Measurements from ENCODE around the gene CHMP6.

Gene CHMP6

DNA sequence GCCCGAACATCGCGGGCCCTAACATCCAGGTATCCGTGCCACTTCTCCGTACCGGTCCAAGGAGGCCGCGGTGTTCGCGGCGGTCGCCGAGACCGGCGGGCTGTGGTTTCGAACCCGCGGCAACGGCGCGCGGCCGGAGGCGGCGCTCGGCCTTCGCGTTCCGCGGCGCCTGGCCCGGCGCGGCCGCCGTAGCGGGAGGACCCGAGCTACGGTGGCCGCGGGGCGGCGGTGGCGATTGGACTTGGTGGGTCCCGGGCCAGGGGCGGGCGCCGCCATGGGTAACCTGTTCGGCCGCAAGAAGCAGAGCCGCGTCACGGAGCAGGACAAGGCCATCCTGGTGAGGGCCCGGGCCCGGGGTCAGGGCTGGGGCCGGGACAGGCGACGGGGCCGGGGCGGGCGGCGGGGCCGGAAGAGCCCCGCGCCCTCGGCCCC is at the start of gene CHMP6:
CHMP6 (plus strand) TSS at position 197 of the 432 bp plus-strand sequence; CDS start at position 275, 78 bp downstream.
- peak; percentile 84 to 89 for DNase-seq (ENCODE audit: low read depth in 1 of 2, low spot score in 1 of 2)
- no peak for TF ChIP-seq JUND (IDR thresholded peaks at IDR 0.05; ENCODE audit: low read depth)
- in situ Hi-C loops (cut with HindIII; ENCODE audit: low pct_unique_long_range_greater_than_20kb, low sequenced_read_pairs): no loop called here

GRCh38 chr17:80942423-80943345 is 49.0 kb upstream of the CHMP6 start:
- in situ Hi-C loops (cut with HindIII; ENCODE audit: low pct_unique_long_range_greater_than_20kb, low sequenced_read_pairs): no loop called here
- DNase-seq (ENCODE audit: low read depth in 1 of 2, low spot score in 1 of 2): no peak
- no peak for TF ChIP-seq JUND (IDR thresholded peaks at IDR 0.05; ENCODE audit: low read depth)

DNA sequence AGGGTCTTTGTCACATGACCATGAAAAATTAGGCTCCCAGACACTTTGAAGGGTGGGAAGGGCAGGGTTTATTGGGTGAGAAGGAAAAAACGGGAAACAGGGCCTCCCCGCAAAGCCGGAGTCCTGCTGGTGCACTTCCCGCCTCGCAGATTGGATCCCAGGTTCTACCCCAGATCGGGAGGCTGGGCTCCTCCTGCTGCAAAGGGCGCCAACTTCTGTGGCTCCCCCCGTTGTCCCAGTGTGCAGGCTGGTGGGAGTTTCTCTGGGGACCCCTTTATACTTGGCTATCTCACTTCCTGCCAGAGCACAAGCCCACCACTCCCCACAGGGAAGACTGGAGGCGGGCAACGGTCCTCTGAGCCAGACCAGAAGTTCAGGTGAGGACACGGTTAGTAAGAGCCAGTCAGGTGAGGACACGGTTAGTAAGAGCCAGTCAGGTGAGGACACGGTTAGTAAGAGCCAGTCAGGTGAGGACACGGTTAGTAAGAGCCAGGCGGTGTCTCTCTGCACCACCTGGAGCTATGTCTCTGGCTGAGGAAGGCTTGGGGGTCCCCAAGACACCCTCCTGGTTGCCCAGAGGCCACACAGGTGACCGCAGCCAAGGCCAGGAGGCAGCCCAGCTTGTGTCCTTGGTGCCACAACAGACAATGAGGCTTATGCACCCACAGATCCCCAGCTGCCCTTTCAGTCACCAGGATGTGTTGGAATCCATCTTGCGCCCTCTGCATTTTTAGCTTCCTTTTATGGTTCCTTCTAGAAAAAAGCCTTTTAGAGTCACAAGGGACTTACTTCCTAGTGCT is 48.1 kb upstream of the CHMP6 start:
- in situ Hi-C loops (cut with HindIII; ENCODE audit: low pct_unique_long_range_greater_than_20kb, low sequenced_read_pairs): no loop called here
- no peak for TF ChIP-seq JUND (IDR thresholded peaks at IDR 0.05; ENCODE audit: low read depth)
- no peak for DNase-seq (ENCODE audit: low read depth in 1 of 2, low spot score in 1 of 2)

- TF ChIP-seq JUND (IDR thresholded peaks at IDR 0.05; ENCODE audit: low read depth): no peak
- DNase-seq (ENCODE audit: low read depth in 1 of 2, low spot score in 1 of 2): no peak
- in situ Hi-C loops (cut with HindIII; ENCODE audit: low pct_unique_long_range_greater_than_20kb, low sequenced_read_pairs): no loop called here
These were observed 47.3 kb upstream of the CHMP6 start for GRCh38 chr17:80944326-80944725.

GRCh38 chr17:80945736-80946135 is 45.9 kb upstream of the CHMP6 start:
- DNase-seq (ENCODE audit: low read depth in 1 of 2, low spot score in 1 of 2): no peak
- TF ChIP-seq JUND (IDR thresholded peaks at IDR 0.05; ENCODE audit: low read depth): no peak
- in situ Hi-C loops (cut with HindIII; ENCODE audit: low pct_unique_long_range_greater_than_20kb, low sequenced_read_pairs): no loop called here

- DNase-seq (ENCODE audit: low read depth in 1 of 2, low spot score in 1 of 2): no peak
- no peak for TF ChIP-seq JUND (IDR thresholded peaks at IDR 0.05; ENCODE audit: low read depth)
- in situ Hi-C loops (cut with HindIII; ENCODE audit: low pct_unique_long_range_greater_than_20kb, low sequenced_read_pairs): no loop called here
These were observed 45.2 kb upstream of the CHMP6 start for GRCh38 chr17:80946449-80946848.

DNA sequence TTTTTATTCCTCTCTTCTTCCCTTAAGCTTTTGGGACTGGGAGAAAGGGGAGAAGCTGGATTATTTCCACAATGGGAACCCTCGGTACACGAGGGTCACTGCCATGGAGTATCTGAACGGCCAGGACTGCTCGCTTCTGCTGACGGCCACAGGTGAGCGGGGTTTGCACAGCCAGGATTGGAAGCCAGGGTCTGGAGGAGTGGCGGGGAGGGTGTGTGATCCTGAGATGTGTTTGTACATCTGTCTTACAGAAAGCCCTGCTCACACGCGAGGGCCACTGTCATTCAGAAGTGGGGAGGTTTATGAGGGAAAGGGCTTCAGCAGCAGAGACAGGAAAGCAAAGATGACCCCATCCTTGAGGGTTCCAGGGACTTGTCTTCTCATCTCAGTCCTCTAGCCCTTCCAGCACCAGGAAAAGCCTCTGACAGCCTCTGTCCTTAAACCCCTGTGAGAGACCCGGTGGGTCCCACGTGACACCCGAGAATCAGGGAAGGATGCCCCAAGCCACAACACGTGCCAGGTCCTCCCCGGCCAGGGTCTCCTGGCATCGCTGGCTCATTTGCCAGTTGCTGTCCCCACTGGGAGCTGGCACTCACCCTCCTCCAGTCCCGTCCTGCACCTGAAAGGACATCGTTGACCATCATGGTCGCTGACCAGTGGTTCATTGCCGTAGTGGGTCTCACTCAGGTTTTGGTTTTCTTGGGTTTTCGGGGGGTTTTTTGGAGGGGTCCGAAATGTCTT is 44.3 kb upstream of the CHMP6 start:
- in situ Hi-C loops (cut with HindIII; ENCODE audit: low pct_unique_long_range_greater_than_20kb, low sequenced_read_pairs): no loop called here
- DNase-seq (ENCODE audit: low read depth in 1 of 2, low spot score in 1 of 2): no peak
- TF ChIP-seq JUND (IDR thresholded peaks at IDR 0.05; ENCODE audit: low read depth): no peak

DNA sequence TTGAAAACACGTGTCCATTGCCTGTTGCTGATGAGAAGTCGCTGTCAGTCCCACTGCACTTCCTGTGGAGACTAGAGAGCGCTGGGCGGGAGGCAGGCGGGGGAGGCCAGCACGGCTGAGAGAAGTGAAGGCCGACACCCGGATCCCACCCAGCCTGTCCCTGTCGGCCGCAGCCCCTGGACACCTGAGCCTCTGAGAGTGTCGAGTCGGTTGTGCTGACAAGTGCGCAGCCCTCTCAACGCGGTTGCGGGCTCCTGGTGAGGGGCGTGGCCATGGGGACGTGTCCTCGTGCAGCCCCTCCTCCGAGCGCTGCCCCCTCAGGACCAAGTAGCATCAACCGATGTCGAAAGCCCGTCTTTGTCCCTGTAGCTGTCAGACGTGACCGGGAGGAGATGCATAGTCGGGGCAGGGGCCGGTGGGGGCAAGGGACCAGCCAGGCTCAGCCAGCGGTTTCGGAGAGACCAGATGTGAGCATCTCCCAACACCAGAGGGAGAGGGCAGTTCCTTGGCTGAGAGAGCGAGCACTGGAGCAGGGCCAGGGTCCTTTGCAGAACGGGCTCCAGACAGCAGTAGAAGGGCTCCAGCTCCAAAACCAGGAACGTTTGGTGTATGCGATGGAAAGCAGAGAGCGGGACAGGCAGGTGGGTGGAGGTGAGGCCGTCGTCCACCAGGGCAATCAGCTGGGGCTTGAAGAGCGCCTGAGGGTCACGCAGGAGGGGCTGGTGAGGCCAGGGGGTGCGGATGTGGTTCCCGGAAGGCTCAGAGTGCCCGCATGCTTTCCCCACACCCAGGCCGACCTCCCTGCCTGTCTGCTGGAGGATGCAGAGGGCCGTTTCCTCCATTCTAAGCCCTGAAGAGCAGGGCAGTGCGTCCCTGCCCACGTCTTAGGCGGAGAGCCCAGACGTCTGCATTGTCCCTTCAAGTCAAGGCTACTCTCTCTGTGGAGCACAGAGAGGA is 43.3 kb upstream of the CHMP6 start:
- in situ Hi-C loops (cut with HindIII; ENCODE audit: low pct_unique_long_range_greater_than_20kb, low sequenced_read_pairs): no loop called here
- DNase-seq (ENCODE audit: low read depth in 1 of 2, low spot score in 1 of 2): no peak
- TF ChIP-seq JUND (IDR thresholded peaks at IDR 0.05; ENCODE audit: low read depth): no peak

DNA sequence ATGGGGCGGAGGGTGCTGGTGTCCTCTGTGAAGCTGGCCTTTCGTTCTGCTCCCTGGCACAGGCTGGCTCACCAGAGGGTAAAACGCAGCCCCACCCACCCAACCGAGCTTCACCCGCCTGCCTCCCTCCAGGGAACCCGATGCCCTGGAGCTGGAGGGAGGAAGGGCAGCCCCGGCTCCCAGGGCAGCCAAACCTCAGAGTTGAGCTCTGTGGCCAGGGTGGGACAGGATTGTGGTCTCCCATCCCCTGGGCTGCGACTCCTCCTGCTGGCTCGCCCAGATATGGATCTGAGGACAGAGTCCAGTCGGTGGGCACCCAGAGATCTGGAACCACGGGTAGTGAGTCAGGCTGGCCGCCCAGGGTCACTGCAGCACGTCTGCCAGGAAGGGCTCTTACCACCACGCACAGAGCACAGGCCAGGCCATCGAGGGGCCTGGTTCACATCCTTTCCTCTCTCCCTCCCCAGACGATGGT is 42.6 kb upstream of the CHMP6 start:
- no peak for DNase-seq (ENCODE audit: low read depth in 1 of 2, low spot score in 1 of 2)
- in situ Hi-C loops (cut with HindIII; ENCODE audit: low pct_unique_long_range_greater_than_20kb, low sequenced_read_pairs): no loop called here
- no peak for TF ChIP-seq JUND (IDR thresholded peaks at IDR 0.05; ENCODE audit: low read depth)

- no peak for DNase-seq (ENCODE audit: low read depth in 1 of 2, low spot score in 1 of 2)
- in situ Hi-C loops (cut with HindIII; ENCODE audit: low pct_unique_long_range_greater_than_20kb, low sequenced_read_pairs): no loop called here
- TF ChIP-seq JUND (IDR thresholded peaks at IDR 0.05; ENCODE audit: low read depth): no peak
These were observed 41.9 kb upstream of the CHMP6 start for GRCh38 chr17:80949451-80950421.
